ENCODE data around the gene NUTF2. TPM values are rescaled to one million over a fixed set of nuclear protein-coding genes. Genes with fewer than 3 reads are reported as not detected.

The NUTF2 gene
- total RNA-seq, 4 donors from 2014 or later, result 90.0 to 194 (median 113) TPM

GRCh38 chr16:67915831-67916723 lies 69.3 kb downstream of the NUTF2 start:
- 80% methylated on average over 4 of the region's 7 CpGs; no CpG with 5 or more reads in 1 of the 2 donors for WGBS, 2 donors (ENCODE audit: low coverage in 1 of 2)
- Histone ChIP-seq H3K4me1 (peaks cover 0 to 63% (median 16%) of the 10 kb centered on the region in 3 donors), H3K27ac (peak overlapping the region in 3 of 4 donors; percentile 59 to 72 (median 70)), H3K9me3 (no peaks in the 10 kb centered on the region), H3K27me3 (no peaks in the 10 kb centered on the region), H3K36me3 (peaks cover 0 to 48% of the 10 kb centered on the region in 2 donors), H3K4me3 (no peak overlapping the region)
- ATAC-seq, result no peak
- TF ChIP-seq EP300 (IDR thresholded peaks at IDR 0.05) (no peak), POLR2A (IDR thresholded peaks at IDR 0.05) (no peak), CTCF (IDR thresholded peaks at IDR 0.05) (no peak), POLR2AphosphoS5 (IDR thresholded peaks at IDR 0.05) (no peak)

- TF ChIP-seq POLR2AphosphoS5 (IDR thresholded peaks at IDR 0.05) (no peak), EP300 (IDR thresholded peaks at IDR 0.05) (no peak), CTCF (IDR thresholded peaks at IDR 0.05) (no peak), POLR2A (IDR thresholded peaks at IDR 0.05) (no peak)
- Histone ChIP-seq H3K36me3 (peaks cover 0 to 36% of the 10 kb centered on the region in 2 donors), H3K4me1 (peaks cover 0 to 70% (median 19%) of the 10 kb centered on the region in 3 donors), H3K27me3 (no peaks in the 10 kb centered on the region), H3K9me3 (no peaks in the 10 kb centered on the region), H3K4me3 (no peak overlapping the region), H3K27ac (peak overlapping the region in 3 of 4 donors; percentile 59 to 72 (median 70))
- no peak for ATAC-seq
- WGBS, 2 donors (ENCODE audit: low coverage in 1 of 2), result 21 to 29% methylated on average over 2 to 5 of the region's 6 CpGs
These were observed 70.6 kb downstream of the NUTF2 start for GRCh38 chr16:67917140-67917851.

- Histone ChIP-seq H3K9me3 (no peaks in the 10 kb centered on the region), H3K4me1 (peaks cover 0 to 75% (median 22%) of the 10 kb centered on the region in 3 donors), H3K27me3 (no peaks in the 10 kb centered on the region), H3K4me3 (no peak overlapping the region), H3K27ac (peak overlapping the region in 3 of 4 donors; percentile 59 to 72 (median 70)), H3K36me3 (peaks cover 0 to 30% of the 10 kb centered on the region in 2 donors)
- TF ChIP-seq EP300 (IDR thresholded peaks at IDR 0.05), result no peak
- TF ChIP-seq POLR2AphosphoS5 (IDR thresholded peaks at IDR 0.05), result no peak
- TF ChIP-seq CTCF (IDR thresholded peaks at IDR 0.05), result no peak
- no peak for TF ChIP-seq POLR2A (IDR thresholded peaks at IDR 0.05)
- WGBS, 2 donors (ENCODE audit: low coverage in 1 of 2), result 62% methylated on average over 4 of the region's 4 CpGs; no CpG with 5 or more reads in 1 of the 2 donors
- ATAC-seq, result peak; percentile 61
These were observed 71.1 kb downstream of the NUTF2 start for GRCh38 chr16:67917852-67918236.

GRCh38 chr16:67919622-67920221 lies 73.0 kb downstream of the NUTF2 start:
- peak; percentile 51 for ATAC-seq
- Histone ChIP-seq H3K27ac (peak overlapping the region in 3 of 4 donors; percentile 19 to 72 (median 42)), H3K9me3 (no peaks in the 10 kb centered on the region), H3K36me3 (peaks cover 0 to 47% of the 10 kb centered on the region in 2 donors), H3K4me3 (no peak overlapping the region), H3K27me3 (no peaks in the 10 kb centered on the region), H3K4me1 (peaks cover 0 to 94% (median 24%) of the 10 kb centered on the region in 3 donors)
- TF ChIP-seq CTCF (IDR thresholded peaks at IDR 0.05) (no peak), POLR2A (IDR thresholded peaks at IDR 0.05) (no peak), EP300 (IDR thresholded peaks at IDR 0.05) (no peak), POLR2AphosphoS5 (IDR thresholded peaks at IDR 0.05) (no peak)
- WGBS, 2 donors (ENCODE audit: low coverage in 1 of 2), result 38 to 61% methylated on average over 2 to 6 of the region's 6 CpGs

Small RNAs within 50 kb of the gene (small RNA-seq; reads per million reads assigned to genes)
- gene AC040162.2 (0 reads per million in 4 donors), gene NRN1L (0 reads per million in 4 donors)

Other genes with a start within 250 kb of the NUTF2 start
- 1 to 10 TPM in 1 of 4 donors, under 1 TPM in 2, not detected in 1; 0.46 to 2.8 (median 0.47) TPM for gene CARMIL2, start 201.8 kb upstream of the NUTF2 start, total RNA-seq
- gene ACD, start 186.7 kb upstream of the NUTF2 start, total RNA-seq, result 10 to 100 TPM; 20.9 to 33.7 (median 24.4) TPM
- 10 to 100 TPM in 1 of 4 donors, 1 to 10 TPM in 3; 5.9 to 13.4 (median 6.5) TPM for gene PARD6A, start 186.0 kb upstream of the NUTF2 start, total RNA-seq
- gene ENKD1, start 180.2 kb upstream of the NUTF2 start, total RNA-seq, result 10 to 100 TPM; 23.0 to 33.2 (median 28.9) TPM
- 10 to 100 TPM in 1 of 4 donors, 1 to 10 TPM in 3; 3.6 to 12.9 (median 5.0) TPM for gene C16orf86, start 180.1 kb upstream of the NUTF2 start, total RNA-seq
- 10 to 100 TPM; 16.3 to 24.9 (median 20.1) TPM for gene GFOD2, start 127.6 kb upstream of the NUTF2 start, total RNA-seq
- gene RANBP10, start 40.4 kb upstream of the NUTF2 start, total RNA-seq, result 10 to 100 TPM in 1 of 4 donors, 1 to 10 TPM in 3; 6.0 to 12.3 (median 8.4) TPM
- gene TSNAXIP1, start 40.0 kb upstream of the NUTF2 start, total RNA-seq, result 1 to 10 TPM in 3 of 4 donors, under 1 TPM in 1; 0.89 to 2.4 (median 1.6) TPM
- gene THAP11, start 4.6 kb upstream of the NUTF2 start, total RNA-seq, result 10 to 100 TPM; 52.6 to 78.0 (median 76.0) TPM
- gene CENPT, start 760 bp downstream of the NUTF2 start, total RNA-seq, result 10 to 100 TPM; 15.4 to 44.2 (median 35.3) TPM
- 10 to 100 TPM; 43.8 to 72.6 (median 53.5) TPM for gene EDC4, start 26.1 kb downstream of the NUTF2 start, total RNA-seq
- 1 to 10 TPM in 2 of 4 donors, not detected in 2; 1.2 to 2.4 TPM for gene NRN1L, start 38.0 kb downstream of the NUTF2 start, total RNA-seq
- gene PSKH1, start 46.3 kb downstream of the NUTF2 start, total RNA-seq, result 10 to 100 TPM; 14.7 to 32.3 (median 23.4) TPM
- 1 to 10 TPM in 2 of 4 donors, not detected in 2; 1.2 to 5.0 TPM for gene CTRL, start 84.9 kb downstream of the NUTF2 start, total RNA-seq
- gene PSMB10, start 89.9 kb downstream of the NUTF2 start, total RNA-seq, result 10 to 100 TPM; 26.5 to 33.8 (median 32.6) TPM
- 10 to 100 TPM; 10.8 to 25.8 (median 15.9) TPM for gene LCAT, start 97.2 kb downstream of the NUTF2 start, total RNA-seq
- gene SLC12A4, start 121.7 kb downstream of the NUTF2 start, total RNA-seq, result 100 to 1,000 TPM in 1 of 4 donors, 10 to 100 TPM in 3; 54.7 to 121 (median 64.0) TPM
- gene DPEP3, start 133.6 kb downstream of the NUTF2 start, total RNA-seq, result 1 to 10 TPM in 1 of 4 donors, not detected in 3; 1.4 TPM
- 1 to 10 TPM; 1.0 to 3.0 (median 1.8) TPM for gene DPEP2, start 152.6 kb downstream of the NUTF2 start, total RNA-seq
- not detected for gene DPEP2NB, start 169.0 kb downstream of the NUTF2 start, total RNA-seq
- 10 to 100 TPM in 1 of 4 donors, 1 to 10 TPM in 3; 6.5 to 10.4 (median 8.0) TPM for gene DDX28, start 176.3 kb downstream of the NUTF2 start, total RNA-seq
- 10 to 100 TPM in 1 of 4 donors, 1 to 10 TPM in 3; 7.2 to 15.0 (median 8.7) TPM for gene DUS2, start 176.4 kb downstream of the NUTF2 start, total RNA-seq
- 10 to 100 TPM; 42.4 to 50.6 (median 49.3) TPM for gene NFATC3, start 238.4 kb downstream of the NUTF2 start, total RNA-seq